ENCODE data around the gene LCN10. TPM values are rescaled to one million over a fixed set of nuclear protein-coding genes. Genes with fewer than 3 reads are reported as not detected.
A peak's percentile ranks its signal among the peaks of the same experiment; 100 is the strongest.

Gene LCN10
- total and polyA plus RNA-seq, 2 of the 13 experiments (the other 11 are each of a cell fraction or from before 2014, with no cell fraction given): 0.53 to 0.61 TPM

GRCh38 chr9:136787690-136788400 is 45.1 kb upstream of the LCN10 start (continued):
- TF ChIP-seq CENPX (CRISPR knock-in tag; IDR thresholded peaks at IDR 0.05) (no peak), ZBTB26 (CRISPR knock-in tag; IDR thresholded peaks at IDR 0.05; ENCODE audit: borderline replicate concordance) (no peak), ZNF614 (CRISPR knock-in tag; IDR thresholded peaks at IDR 0.05; ENCODE audit: borderline replicate concordance) (no peak), SETDB1 (CRISPR knock-in tag; IDR thresholded peaks at IDR 0.05; ENCODE audit: borderline replicate concordance) (no peak), SNAI1 (CRISPR knock-in tag; IDR thresholded peaks at IDR 0.05; ENCODE audit: borderline replicate concordance) (no peak), HNRNPL (IDR thresholded peaks at IDR 0.05; ENCODE audit: low read depth, low read length) (no peak), ATM (IDR thresholded peaks at IDR 0.05; ENCODE audit: borderline replicate concordance) (no peak), ZNF317 (CRISPR knock-in tag; IDR thresholded peaks at IDR 0.05) (no peak), CREM (IDR thresholded peaks at IDR 0.05) (no peak), CREM (CRISPR knock-in tag; IDR thresholded peaks at IDR 0.05) (no peak), LRRFIP1 (CRISPR knock-in tag; conservative IDR thresholded peaks at IDR 0.05) (no peak), SP5 (CRISPR knock-in tag; IDR thresholded peaks at IDR 0.05; ENCODE audit: borderline replicate concordance, low read depth) (0 out of 2 replicates have a peak, but pooled peaks have one; percentile 5), ZNF776 (CRISPR knock-in tag; IDR thresholded peaks at IDR 0.05) (no peak), ZNF382 (CRISPR knock-in tag; IDR thresholded peaks at IDR 0.05; ENCODE audit: borderline replicate concordance) (no peak), TP53 (CRISPR knock-in tag; conservative IDR thresholded peaks at IDR 0.05) (no peak), RFX5 (IDR thresholded peaks at IDR 0.05; ENCODE audit: low read depth, low read length) (no peak), HOXA3 (CRISPR knock-in tag; IDR thresholded peaks at IDR 0.05) (peak; percentile 57; the same call in 1 of the 2 replicates), HNF1B (CRISPR knock-in tag; IDR thresholded peaks at IDR 0.05) (peak; percentile 14; the same call in 1 of the 2 replicates), KDM4B (CRISPR knock-in tag; IDR thresholded peaks at IDR 0.05) (no peak), SALL2 (CRISPR knock-in tag; IDR thresholded peaks at IDR 0.05) (no peak), ATF7 (IDR thresholded peaks at IDR 0.05) (no peak), ATF7 (CRISPR knock-in tag; IDR thresholded peaks at IDR 0.05) (no peak)
- TF ChIP-seq, protein P1, sequence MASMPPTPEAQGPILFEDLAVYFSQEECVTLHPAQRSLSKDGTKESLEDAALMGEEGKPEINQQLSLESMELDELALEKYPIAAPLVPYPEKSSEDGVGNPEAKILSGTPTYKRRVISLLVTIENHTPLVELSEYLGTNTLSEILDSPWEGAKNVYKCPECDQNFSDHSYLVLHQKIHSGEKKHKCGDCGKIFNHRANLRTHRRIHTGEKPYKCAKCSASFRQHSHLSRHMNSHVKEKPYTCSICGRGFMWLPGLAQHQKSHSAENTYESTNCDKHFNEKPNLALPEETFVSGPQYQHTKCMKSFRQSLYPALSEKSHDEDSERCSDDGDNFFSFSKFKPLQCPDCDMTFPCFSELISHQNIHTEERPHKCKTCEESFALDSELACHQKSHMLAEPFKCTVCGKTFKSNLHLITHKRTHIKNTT (CRISPR knock-in tag; IDR thresholded peaks at IDR 0.05): no peak
- TF ChIP-seq, protein P2, sequence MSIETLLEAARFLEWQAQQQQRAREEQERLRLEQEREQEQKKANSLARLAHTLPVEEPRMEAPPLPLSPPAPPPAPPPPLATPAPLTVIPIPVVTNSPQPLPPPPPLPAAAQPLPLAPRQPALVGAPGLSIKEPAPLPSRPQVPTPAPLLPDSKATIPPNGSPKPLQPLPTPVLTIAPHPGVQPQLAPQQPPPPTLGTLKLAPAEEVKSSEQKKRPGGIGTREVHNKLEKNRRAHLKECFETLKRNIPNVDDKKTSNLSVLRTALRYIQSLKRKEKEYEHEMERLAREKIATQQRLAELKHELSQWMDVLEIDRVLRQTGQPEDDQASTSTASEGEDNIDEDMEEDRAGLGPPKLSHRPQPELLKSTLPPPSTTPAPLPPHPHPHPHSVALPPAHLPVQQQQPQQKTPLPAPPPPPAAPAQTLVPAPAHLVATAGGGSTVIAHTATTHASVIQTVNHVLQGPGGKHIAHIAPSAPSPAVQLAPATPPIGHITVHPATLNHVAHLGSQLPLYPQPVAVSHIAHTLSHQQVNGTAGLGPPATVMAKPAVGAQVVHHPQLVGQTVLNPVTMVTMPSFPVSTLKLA (IDR thresholded peaks at IDR 0.05): no peak
